CD4-positive, CD25-positive, alpha-beta regulatory T cell (primary cell): Measurements from ENCODE around the gene AKAP7. TPM values are rescaled to one million over a fixed set of nuclear protein-coding genes. Genes with fewer than 3 reads are reported as not detected.

Source experiments
- ATAC-seq, 2 donors: fragments of 150-1000 bp; cut with Tn5 transposase; one replicate each; pipeline ENCODE4 v1.10.0; 2021; ENCODE audit warnings: low read depth in 2 of 2, moderate number of reproducible peaks in 2 of 2, moderate library complexity in 1 of 2
- DNase-seq, 3 donors: peaks; one replicate each; pipeline versions ENCODE4 v3.0.0 to v3.0.0-alpha.2; 2012 to 2022; ENCODE audit warnings: mixed read lengths in 1 of 3
- H3K27ac ChIP-seq: one replicate; pipeline ENCODE4 v1.7.0; 2013; ENCODE audit warnings: mild to moderate bottlenecking, low read length; ENCODE audit not compliant: insufficient read depth, poor library complexity, severe bottlenecking
- H3K27me3 ChIP-seq: one replicate; pipeline ENCODE4 v1.7.0; 2013; ENCODE audit warnings: low read length; ENCODE audit not compliant: control insufficient read depth, insufficient read depth
- H3K36me3 ChIP-seq: one replicate; pipeline ENCODE4 v1.7.0; 2013; ENCODE audit warnings: mild to moderate bottlenecking, low read length, moderate library complexity; ENCODE audit not compliant: control insufficient read depth, insufficient read depth
- H3K4me1 ChIP-seq: 2 replicates; pipeline ENCODE4 v1.7.0; 2013; ENCODE audit warnings: mild to moderate bottlenecking, low read length; ENCODE audit not compliant: insufficient read depth, control insufficient read depth, poor library complexity, severe bottlenecking
- H3K4me3 ChIP-seq: one replicate; pipeline ENCODE4 v1.7.0; 2013; ENCODE audit warnings: low read depth, mild to moderate bottlenecking, low read length, moderate library complexity
- H3K9me3 ChIP-seq, 2 experiments: 1 replicate in 1 of 2; 2 replicates in 1 of 2; pipeline ENCODE4 v1.7.0; 2013; ENCODE audit warnings: low read length in 2 of 2, mild to moderate bottlenecking in 1 of 2, moderate library complexity in 1 of 2; ENCODE audit not compliant: control insufficient read depth in 2 of 2
- H3K27ac Mint-ChIP-seq, 3 donors: one replicate each; pipeline ENCODE4 v1.8.0; 2020 to 2022; ENCODE audit warnings: mild to moderate bottlenecking in 3 of 3, mixed read lengths in 3 of 3, moderate library complexity in 2 of 3
- H3K27me3 Mint-ChIP-seq: one replicate; pipeline ENCODE4 v1.8.0; 2022; ENCODE audit warnings: mild to moderate bottlenecking, mixed read lengths
- H3K36me3 Mint-ChIP-seq: one replicate; pipeline ENCODE4 v1.8.0; 2020; ENCODE audit warnings: mixed read lengths
- H3K4me1 Mint-ChIP-seq, 4 donors: one replicate each; pipeline ENCODE4 v1.8.0; 2020 to 2022; ENCODE audit warnings: mixed read lengths in 4 of 4, mild to moderate bottlenecking in 1 of 4
- H3K4me3 Mint-ChIP-seq, 4 donors: one replicate each; pipeline ENCODE4 v1.8.0; 2020 to 2022; ENCODE audit warnings: mild to moderate bottlenecking in 4 of 4, mixed read lengths in 4 of 4, moderate library complexity in 3 of 4
- H3K9me3 Mint-ChIP-seq, 7 donors: one replicate each; pipeline ENCODE4 v1.8.0; 2020 to 2022; ENCODE audit warnings: mixed read lengths in 7 of 7, mild to moderate bottlenecking in 3 of 7, moderate library complexity in 2 of 7
- polyA plus RNA-seq, 4 donors: library from polyadenylated mRNA; unstranded; fragments of 300-500 nt; fragmentation: Illumina TruSeq; gene quantifications; one replicate each; pipeline ENCODE4 v1.2.3, GENCODE V29; 2021
- total RNA-seq: library from RNA; stranded (reverse); gene quantifications from one replicate; pipeline ENCODE4 v1.2.3, GENCODE V29; 2022

The AKAP7 gene
- total and polyA plus RNA-seq, 5 donors from 2014 or later: 3.0 to 20.6 (median 10.5) TPM

DNA sequence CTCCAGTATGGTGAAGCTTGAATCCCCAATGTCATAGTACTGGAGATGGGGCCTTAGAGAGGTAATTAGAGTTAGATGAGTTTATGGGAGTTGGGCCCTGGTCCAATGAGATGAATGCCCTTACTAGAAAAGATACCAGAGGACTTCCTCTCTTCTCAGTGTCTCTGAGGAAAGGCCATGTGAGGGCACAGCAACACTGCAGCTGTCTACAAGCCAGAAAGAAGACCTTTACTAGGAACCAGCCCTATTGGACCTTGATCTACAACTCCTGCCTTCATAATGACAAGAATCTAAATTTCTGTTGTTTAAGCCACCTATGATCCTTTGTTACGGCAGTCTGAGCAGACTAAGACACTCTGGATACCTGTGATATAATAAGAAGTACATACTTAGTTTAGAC, 31.4 kb upstream of the AKAP7 start:
- H3K9me3 Mint-ChIP-seq: peaks cover 0 to 8% (median 0%) of the 10 kb centered on the region in 7 donors
- DNase-seq (no peak), ATAC-seq (no peak)

DNA sequence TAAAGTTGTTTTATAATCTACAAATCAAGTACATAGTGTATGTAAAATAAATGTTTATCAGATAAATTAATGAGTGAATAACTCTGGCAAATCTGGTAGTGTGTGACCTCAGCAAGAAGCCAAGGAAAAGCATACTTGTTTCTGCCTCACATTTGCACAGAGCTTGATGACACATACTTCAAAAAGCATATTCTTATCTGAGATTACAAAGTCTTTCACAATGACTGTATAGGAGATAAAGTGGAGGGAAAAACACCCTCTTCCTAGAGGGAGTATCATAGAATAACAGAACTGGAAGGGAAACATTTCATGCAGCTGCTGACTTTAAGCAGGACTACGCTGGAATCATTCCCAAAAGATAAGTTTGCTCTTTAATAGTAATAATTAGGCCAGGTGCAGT, 28.1 kb upstream of the AKAP7 start:
- Histone ChIP-seq H3K27me3 (peaks cover 2% of the 10 kb centered on the region), H3K27ac (no peak overlapping the region), H3K4me1 (no peaks in the 10 kb centered on the region), H3K9me3 (no peaks in the 10 kb centered on the region), H3K4me3 (no peak overlapping the region), H3K36me3 (no peaks in the 10 kb centered on the region)
- H3K4me1 Mint-ChIP-seq: no peaks in the 10 kb centered on the region
- H3K27me3 Mint-ChIP-seq: peaks cover 5% of the 10 kb centered on the region
- DNase-seq: no peak
- ATAC-seq: no peak
- H3K36me3 Mint-ChIP-seq: no peaks in the 10 kb centered on the region
- no peak overlapping the region for H3K4me3 Mint-ChIP-seq
- peaks cover 0 to 1% (median 0%) of the 10 kb centered on the region in 7 donors for H3K9me3 Mint-ChIP-seq
- H3K27ac Mint-ChIP-seq: no peak overlapping the region

More for the DNA sequence above, 31.4 kb upstream of the AKAP7 start:
- H3K36me3 ChIP-seq: no peaks in the 10 kb centered on the region
- H3K9me3 ChIP-seq: no peaks in the 10 kb centered on the region
- no peaks in the 10 kb centered on the region for H3K4me1 ChIP-seq
- no peaks in the 10 kb centered on the region for H3K4me1 Mint-ChIP-seq
- H3K27me3 ChIP-seq: no peaks in the 10 kb centered on the region
- H3K27ac Mint-ChIP-seq: peak overlapping the region in 1 of 3 donors; percentile 60
- H3K27ac ChIP-seq: no peak overlapping the region
- H3K27me3 Mint-ChIP-seq: peaks cover 4% of the 10 kb centered on the region
- no peak overlapping the region for H3K4me3 Mint-ChIP-seq
- H3K36me3 Mint-ChIP-seq: no peaks in the 10 kb centered on the region
- no peak overlapping the region for H3K4me3 ChIP-seq

DNA sequence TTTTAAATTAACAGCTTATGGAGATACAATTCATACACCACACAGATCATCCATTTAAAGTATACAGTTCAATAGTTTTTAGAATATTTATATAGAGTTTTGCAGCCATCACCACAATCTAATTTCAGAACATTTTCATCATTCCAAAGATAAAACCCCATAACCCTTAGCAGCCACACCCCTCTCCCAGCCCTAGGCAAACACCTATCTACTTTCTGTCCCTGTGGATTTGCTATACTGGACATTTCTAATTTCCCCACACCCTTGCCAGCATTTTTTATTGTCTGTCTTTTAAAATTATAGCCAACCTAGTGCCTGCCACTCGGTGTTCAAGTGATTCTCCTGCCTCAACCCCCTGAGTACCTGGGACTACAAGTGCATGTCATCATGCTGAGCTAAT, 23.0 kb upstream of the AKAP7 start:
- H3K36me3 ChIP-seq: no peaks in the 10 kb centered on the region
- Mint-ChIP-seq H3K4me3 (no peak overlapping the region), H3K27ac (peak overlapping the region in 1 of 3 donors; percentile 38), H3K4me1 (no peaks in the 10 kb centered on the region), H3K9me3 (no peaks in the 10 kb centered on the region), H3K36me3 (no peaks in the 10 kb centered on the region), H3K27me3 (peaks cover 14% of the 10 kb centered on the region)
- ATAC-seq (no peak), DNase-seq (no peak)
- no peak overlapping the region for H3K4me3 ChIP-seq
- H3K27ac ChIP-seq: no peak overlapping the region
- no peaks in the 10 kb centered on the region for H3K9me3 ChIP-seq
- H3K4me1 ChIP-seq: no peaks in the 10 kb centered on the region
- H3K27me3 ChIP-seq: peaks cover 2% of the 10 kb centered on the region

DNA sequence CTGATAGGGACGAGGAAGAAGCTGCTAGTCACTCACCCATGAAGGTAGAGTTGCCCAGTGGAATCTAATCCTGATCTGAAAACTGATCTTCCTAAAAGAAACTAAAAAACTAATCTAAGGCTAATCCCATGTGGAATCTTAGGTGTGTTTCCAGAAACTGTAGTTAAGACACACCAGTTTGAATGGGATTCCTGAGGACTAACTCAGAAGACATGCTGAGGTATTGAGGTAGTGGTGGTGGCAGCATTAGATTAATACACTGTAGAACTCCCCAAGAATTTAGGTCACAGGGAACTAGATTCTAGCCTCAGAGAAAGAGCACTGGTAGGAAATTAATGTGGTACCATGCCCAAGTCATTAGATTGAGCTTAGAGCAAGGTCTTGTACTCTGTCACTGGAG, 19.6 kb upstream of the AKAP7 start:
- Mint-ChIP-seq H3K36me3 (no peaks in the 10 kb centered on the region), H3K27me3 (peaks cover 26% of the 10 kb centered on the region)
- ATAC-seq: no peak

DNA sequence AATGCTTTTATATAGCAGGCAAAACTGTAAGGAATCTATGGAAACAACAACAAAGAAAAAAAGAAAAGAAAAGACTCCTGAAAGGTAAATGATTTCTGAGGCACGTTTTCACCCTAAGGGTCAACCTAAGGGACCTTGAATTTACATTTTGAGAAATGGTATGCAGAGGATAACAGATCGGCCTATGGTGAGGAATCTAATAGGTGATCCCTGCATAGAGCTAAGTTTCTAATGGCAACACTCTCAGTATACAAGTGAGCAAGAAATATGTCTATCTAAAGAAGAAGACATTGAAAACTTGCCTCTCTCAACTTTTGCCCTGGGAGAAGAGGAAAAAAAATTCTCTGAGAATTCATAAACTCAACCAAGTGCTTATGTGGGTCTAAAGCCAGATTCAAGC, 18.9 kb upstream of the AKAP7 start:
- Mint-ChIP-seq H3K9me3 (no peaks in the 10 kb centered on the region), H3K36me3 (no peaks in the 10 kb centered on the region), H3K4me3 (no peak overlapping the region), H3K27me3 (peaks cover 26% of the 10 kb centered on the region), H3K27ac (no peak overlapping the region), H3K4me1 (no peaks in the 10 kb centered on the region)
- DNase-seq: no peak
- Histone ChIP-seq H3K9me3 (no peaks in the 10 kb centered on the region), H3K4me1 (no peaks in the 10 kb centered on the region), H3K4me3 (no peak overlapping the region), H3K36me3 (no peaks in the 10 kb centered on the region), H3K27ac (no peak overlapping the region), H3K27me3 (no peaks in the 10 kb centered on the region)
- ATAC-seq: no peak

More for the DNA sequence above, 19.6 kb upstream of the AKAP7 start:
- Histone ChIP-seq H3K4me3 (no peak overlapping the region), H3K4me1 (no peaks in the 10 kb centered on the region), H3K9me3 (no peaks in the 10 kb centered on the region), H3K27ac (no peak overlapping the region), H3K27me3 (no peaks in the 10 kb centered on the region), H3K36me3 (no peaks in the 10 kb centered on the region)
- Mint-ChIP-seq H3K4me1 (no peaks in the 10 kb centered on the region), H3K27ac (no peak overlapping the region), H3K9me3 (no peaks in the 10 kb centered on the region), H3K4me3 (no peak overlapping the region)
- DNase-seq: no peak

GRCh38 chr6:131116755-131117360, 18.4 kb upstream of the AKAP7 start:
- peaks cover 26% of the 10 kb centered on the region for H3K27me3 Mint-ChIP-seq
- no peaks in the 10 kb centered on the region for H3K27me3 ChIP-seq
- H3K4me3 ChIP-seq: no peak overlapping the region
- H3K4me1 ChIP-seq: no peaks in the 10 kb centered on the region
- DNase-seq (peak in 2 of 3 donors; percentile 38 to 59), ATAC-seq (no peak)
- no peaks in the 10 kb centered on the region for H3K9me3 ChIP-seq
- no peaks in the 10 kb centered on the region for H3K36me3 Mint-ChIP-seq
- H3K27ac Mint-ChIP-seq: no peak overlapping the region
- H3K9me3 Mint-ChIP-seq: no peaks in the 10 kb centered on the region
- H3K36me3 ChIP-seq: no peaks in the 10 kb centered on the region
- H3K4me3 Mint-ChIP-seq: no peak overlapping the region
- no peak overlapping the region for H3K27ac ChIP-seq
- H3K4me1 Mint-ChIP-seq: no peaks in the 10 kb centered on the region

- no peak for DNase-seq
Observed at GRCh38 chr6:131117878-131118277, 17.4 kb upstream of the AKAP7 start.

DNA sequence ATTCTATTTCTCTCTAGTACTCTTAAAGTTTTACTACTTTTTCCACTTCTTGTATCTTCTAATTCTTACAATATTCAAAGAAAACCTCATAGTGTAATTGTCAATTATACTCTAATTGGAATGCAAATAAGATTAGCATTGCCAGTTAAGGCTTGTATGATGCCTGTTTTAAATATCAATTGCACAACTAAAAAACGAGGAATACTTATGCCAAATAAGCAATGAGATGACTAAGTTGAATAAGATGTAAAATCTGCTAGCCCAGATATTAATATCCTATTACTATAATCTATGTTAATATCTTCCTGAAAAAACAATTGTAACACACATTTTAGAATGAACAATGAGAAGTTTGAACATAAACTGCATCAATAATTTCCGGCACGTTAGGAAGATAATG, 13.3 kb upstream of the AKAP7 start:
- ATAC-seq (no peak), DNase-seq (no peak)
- no peak overlapping the region for H3K27ac Mint-ChIP-seq
- Histone ChIP-seq H3K36me3 (no peaks in the 10 kb centered on the region), H3K4me3 (no peak overlapping the region), H3K27ac (no peak overlapping the region), H3K9me3 (no peaks in the 10 kb centered on the region), H3K4me1 (no peaks in the 10 kb centered on the region), H3K27me3 (peaks cover 3% of the 10 kb centered on the region)
- H3K9me3 Mint-ChIP-seq: peaks cover 0 to 4% (median 0%) of the 10 kb centered on the region in 7 donors
- H3K36me3 Mint-ChIP-seq: no peaks in the 10 kb centered on the region
- H3K4me3 Mint-ChIP-seq: no peak overlapping the region
- H3K4me1 Mint-ChIP-seq: no peaks in the 10 kb centered on the region
- H3K27me3 Mint-ChIP-seq: peaks cover 39% of the 10 kb centered on the region

More at GRCh38 chr6:131117878-131118277, 17.4 kb upstream of the AKAP7 start:
- no peak overlapping the region for H3K4me3 Mint-ChIP-seq
- Histone ChIP-seq H3K27me3 (peaks cover under 1% of the 10 kb centered on the region), H3K4me1 (no peaks in the 10 kb centered on the region), H3K9me3 (no peaks in the 10 kb centered on the region), H3K27ac (no peak overlapping the region), H3K36me3 (no peaks in the 10 kb centered on the region), H3K4me3 (no peak overlapping the region)
- H3K36me3 Mint-ChIP-seq: no peaks in the 10 kb centered on the region
- no peak overlapping the region for H3K27ac Mint-ChIP-seq
- no peak for ATAC-seq
- H3K27me3 Mint-ChIP-seq: peaks cover 29% of the 10 kb centered on the region
- peaks cover 0 to under 1% (median 0%) of the 10 kb centered on the region in 7 donors for H3K9me3 Mint-ChIP-seq
- no peaks in the 10 kb centered on the region for H3K4me1 Mint-ChIP-seq
